Lung (tissue), 12 donors: ENCODE results near the gene PLBD2. TPM values are rescaled to one million over a fixed set of nuclear protein-coding genes. Genes with fewer than 3 reads are reported as not detected.
A peak's percentile ranks its signal among the peaks of the same experiment; 100 is the strongest.

Source experiments
- ATAC-seq: fragments of 200-7000 bp; cut with Tn5 transposase; one replicate; pipeline ENCODE4 v1.9.1; 2020; ENCODE audit warnings: moderate number of reproducible peaks; ENCODE audit not compliant: insufficient read depth, low FRiP score
- DNase-seq, 3 donors: peaks; one replicate each; pipeline ENCODE4 v3.0.0-alpha.2; 2013 to 2017
- H3K27ac ChIP-seq, 2 donors: one replicate each; pipeline ENCODE4 v1.5.1; 2013; ENCODE audit warnings: mild to moderate bottlenecking in 2 of 2, moderate library complexity in 2 of 2, control low read depth in 1 of 2, inconsistent platforms in 1 of 2, low read depth in 1 of 2, low read length in 1 of 2
- H3K27me3 ChIP-seq, 3 donors: one replicate each; pipeline ENCODE4 v1.5.1; 2013; ENCODE audit warnings: low read length in 2 of 3; ENCODE audit not compliant: control insufficient read depth in 3 of 3, insufficient read depth in 3 of 3
- H3K36me3 ChIP-seq, 4 donors: one replicate each; pipeline ENCODE4 v1.5.1; 2013; ENCODE audit warnings: low read length in 4 of 4, mild to moderate bottlenecking in 1 of 4, moderate library complexity in 1 of 4; ENCODE audit not compliant: control insufficient read depth in 4 of 4, insufficient read depth in 4 of 4
- H3K4me1 ChIP-seq, 5 donors: one replicate each; pipeline ENCODE4 v1.5.1; 2013; ENCODE audit warnings: low read length in 5 of 5, mild to moderate bottlenecking in 2 of 5, moderate library complexity in 1 of 5; ENCODE audit not compliant: control insufficient read depth in 5 of 5, insufficient read depth in 5 of 5
- H3K4me3 ChIP-seq: one replicate; pipeline ENCODE4 v1.5.1; 2013; ENCODE audit warnings: mild to moderate bottlenecking, control low read depth, moderate library complexity
- H3K9ac ChIP-seq, 2 donors: one replicate each; pipeline ENCODE4 v1.5.1; 2013; ENCODE audit warnings: low read length in 2 of 2, control low read depth in 1 of 2; ENCODE audit not compliant: insufficient read depth in 1 of 2
- H3K9me3 ChIP-seq, 4 donors: one replicate each; pipeline ENCODE4 v1.5.1; 2013; ENCODE audit warnings: low read length in 3 of 4, mild to moderate bottlenecking in 1 of 4, moderate library complexity in 1 of 4; ENCODE audit not compliant: control insufficient read depth in 4 of 4, insufficient read depth in 3 of 4
- WGBS, 2 donors: extraction: QIAGEN DNeasy Blood & Tissue Kit; methylation state at CpG; one replicate each; pipeline ENCODE4 v1.1.7; 2013; 5-methylcytosine and 5-hydroxymethylcytosine counted together
- polyA plus RNA-seq, 2 donors: library from polyadenylated mRNA; stranded (reverse); fragments of 200-250 nt; gene quantifications; one replicate each; pipeline ENCODE4 v1.2.1, GENCODE V29; 2013
- total RNA-seq, 2 donors: library from RNA; depleted of rRNA in 1 of 2; stranded (reverse); fragments of >200 nt in 1 of 2; gene quantifications; one replicate each; pipeline ENCODE4 v1.2.1, GENCODE V29; 2014 to 2021
- TF ChIP-seq, protein P1 (sequence below): IDR thresholded peaks from 2 replicates; pipeline ENCODE4 v1.5.1; 2012; ENCODE audit warnings: mild to moderate bottlenecking; ENCODE audit errors: control extremely low read depth, extremely low read depth
- donor health status: control.
- donor health status: control.
- donor health status: Bipolar disorder and iron deficiency.
- donor health status: healthy.
- donor health status: DM: yes; HTN: yes; CAD: no.

The PLBD2 gene
- total and polyA plus RNA-seq, 4 donors = 16.4 to 48.9 (median 21.6) TPM

DNA sequence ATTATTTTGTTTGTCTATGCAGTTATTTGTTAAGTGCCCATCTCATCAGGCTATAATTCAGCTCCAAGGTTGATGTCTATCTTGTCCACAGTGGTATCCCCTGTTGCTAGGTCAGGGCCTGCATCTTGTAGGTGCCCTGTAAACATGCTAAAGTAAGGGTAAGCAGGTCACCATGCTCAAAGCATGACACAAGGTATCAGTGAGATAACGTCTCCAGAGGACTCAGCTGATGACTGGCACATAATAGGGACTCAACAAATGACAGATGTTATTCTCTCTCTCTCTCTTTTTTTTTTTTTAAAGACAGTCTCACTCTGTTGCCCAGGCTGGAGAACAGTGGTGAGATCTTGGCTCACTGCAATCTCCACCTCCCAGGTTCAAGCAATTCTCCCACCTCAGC is 66.1 kb downstream of the PLBD2 start:
- Histone ChIP-seq H3K27me3 (no peaks in the 10 kb centered on the region), H3K4me1 (peaks cover 0 to 6% (median 0%) of the 10 kb centered on the region in 5 donors), H3K9me3 (no peaks in the 10 kb centered on the region), H3K4me3 (no peak overlapping the region), H3K27ac (no peak overlapping the region), H3K9ac (no peak overlapping the region), H3K36me3 (no peaks in the 10 kb centered on the region)
- TF ChIP-seq, protein P1, sequence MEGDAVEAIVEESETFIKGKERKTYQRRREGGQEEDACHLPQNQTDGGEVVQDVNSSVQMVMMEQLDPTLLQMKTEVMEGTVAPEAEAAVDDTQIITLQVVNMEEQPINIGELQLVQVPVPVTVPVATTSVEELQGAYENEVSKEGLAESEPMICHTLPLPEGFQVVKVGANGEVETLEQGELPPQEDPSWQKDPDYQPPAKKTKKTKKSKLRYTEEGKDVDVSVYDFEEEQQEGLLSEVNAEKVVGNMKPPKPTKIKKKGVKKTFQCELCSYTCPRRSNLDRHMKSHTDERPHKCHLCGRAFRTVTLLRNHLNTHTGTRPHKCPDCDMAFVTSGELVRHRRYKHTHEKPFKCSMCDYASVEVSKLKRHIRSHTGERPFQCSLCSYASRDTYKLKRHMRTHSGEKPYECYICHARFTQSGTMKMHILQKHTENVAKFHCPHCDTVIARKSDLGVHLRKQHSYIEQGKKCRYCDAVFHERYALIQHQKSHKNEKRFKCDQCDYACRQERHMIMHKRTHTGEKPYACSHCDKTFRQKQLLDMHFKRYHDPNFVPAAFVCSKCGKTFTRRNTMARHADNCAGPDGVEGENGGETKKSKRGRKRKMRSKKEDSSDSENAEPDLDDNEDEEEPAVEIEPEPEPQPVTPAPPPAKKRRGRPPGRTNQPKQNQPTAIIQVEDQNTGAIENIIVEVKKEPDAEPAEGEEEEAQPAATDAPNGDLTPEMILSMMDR = no peak
- WGBS, 2 donors = 79 to 87% methylated on average over 1 of the region's 1 CpG
- ATAC-seq (no peak), DNase-seq (no peak)

DNA sequence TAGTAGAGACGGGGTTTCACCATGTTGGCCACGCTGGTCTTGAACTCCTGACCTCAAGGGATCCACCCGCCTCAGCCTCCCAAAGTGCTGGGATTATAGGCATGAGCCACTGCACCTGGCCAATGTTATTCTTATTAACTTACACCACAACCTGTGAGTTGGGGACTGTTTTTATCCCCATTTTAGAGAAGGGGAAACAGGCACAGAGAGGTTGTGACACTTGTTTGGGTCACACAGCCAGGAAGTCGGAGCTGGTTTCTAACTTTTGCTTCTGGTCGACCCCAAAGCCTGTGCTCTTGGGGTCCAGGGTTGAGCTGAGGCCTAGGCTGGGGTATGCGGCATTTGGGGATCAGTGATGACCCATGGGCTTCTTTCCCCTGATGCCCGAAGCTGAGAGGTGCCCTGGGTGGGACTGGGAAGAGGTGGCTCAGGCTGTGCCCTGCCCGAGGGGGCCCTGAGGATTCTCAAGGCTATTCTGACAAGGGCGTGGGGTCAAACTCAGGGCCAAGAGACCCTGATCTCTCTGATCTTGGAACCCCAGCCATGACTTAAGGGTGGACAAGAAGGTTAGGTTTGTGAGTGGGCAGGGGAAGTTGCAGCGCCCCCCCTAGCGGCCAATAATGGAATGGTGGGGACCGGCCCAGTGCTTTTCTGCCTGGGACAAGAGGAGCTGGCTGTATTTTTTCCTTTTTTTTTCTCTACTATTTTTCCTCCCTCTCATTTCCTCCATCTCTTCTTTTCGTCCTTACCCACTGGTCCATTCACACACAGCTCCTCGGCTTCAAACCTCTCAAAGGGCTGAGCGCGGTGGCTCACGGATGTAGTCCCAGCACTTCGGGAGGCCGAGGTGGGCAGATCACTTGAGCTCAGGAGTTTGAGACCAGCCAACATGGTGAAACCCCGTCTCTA is 66.8 kb downstream of the PLBD2 start:
- TF ChIP-seq, protein P1 = peak; percentile 55
- H3K4me3 ChIP-seq = no peak overlapping the region
- DNase-seq (peak; percentile 28 to 55 (median 40)), ATAC-seq (no peak)
- WGBS, 2 donors = 57 to 61% methylated on average over 20 of the region's 20 CpGs
- peaks cover 0 to 6% (median 0%) of the 10 kb centered on the region in 5 donors for H3K4me1 ChIP-seq
- peaks cover 0 to under 1% (median 0%) of the 10 kb centered on the region in 4 donors for H3K9me3 ChIP-seq
- no peak overlapping the region for H3K9ac ChIP-seq
- no peaks in the 10 kb centered on the region for H3K27me3 ChIP-seq
- H3K27ac ChIP-seq = no peak overlapping the region
- no peaks in the 10 kb centered on the region for H3K36me3 ChIP-seq

DNA sequence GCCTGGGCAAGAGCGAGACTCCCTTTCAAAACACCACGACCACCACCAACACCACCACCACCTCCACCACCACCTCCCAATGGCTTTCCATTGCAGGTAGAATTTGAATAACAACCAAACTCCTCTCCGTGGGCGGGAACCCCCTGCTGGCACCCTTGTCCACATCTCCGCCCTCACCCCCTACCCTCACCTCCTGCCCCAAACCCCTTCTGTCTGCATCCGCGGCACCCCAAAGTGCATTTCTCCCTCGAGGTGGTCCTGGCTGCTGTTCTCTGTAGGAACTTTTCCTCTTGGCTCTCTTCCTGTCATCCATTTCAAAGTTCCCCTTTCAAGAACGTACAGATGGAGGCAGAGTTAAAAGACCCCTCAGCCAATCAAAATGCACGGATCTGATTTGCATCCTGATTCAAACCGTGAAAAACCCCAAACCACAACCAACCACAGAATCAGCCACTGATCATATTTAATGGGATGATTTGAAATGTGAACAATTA is 67.6 kb downstream of the PLBD2 start:
- ATAC-seq (no peak), DNase-seq (no peak)
- Histone ChIP-seq H3K4me1 (peaks cover 0 to 6% (median 0%) of the 10 kb centered on the region in 5 donors), H3K36me3 (no peaks in the 10 kb centered on the region), H3K27me3 (no peaks in the 10 kb centered on the region), H3K9ac (no peak overlapping the region), H3K27ac (no peak overlapping the region), H3K4me3 (no peak overlapping the region), H3K9me3 (peaks cover 0 to 4% (median 0%) of the 10 kb centered on the region in 4 donors)
- TF ChIP-seq, protein P1 = no peak
- WGBS, 2 donors = 32 to 35% methylated on average over 11 of the region's 11 CpGs
